Measurements from ENCODE around the gene PSME3IP1. TPM values are rescaled to one million over a fixed set of nuclear protein-coding genes. Genes with fewer than 3 reads are reported as not detected.

PSME3IP1 gene
- total RNA-seq (2022) = 141 and 143 TPM in 2 replicates
- percentile 92 among the genes with signal in this experiment for Bru-seq, nascent RNA
- percentile 95 among the genes with signal in this experiment for BruChase-seq, experiment 1, labeled RNA remaining after a 2-hour chase
- BruChase-seq, experiment 2, labeled RNA remaining after a 6-hour chase = percentile 95 among the genes with signal in this experiment
- long read RNA-seq, transcript FAM192A-218 (7 exons, 1,086 nt) = minor isoform, 6 of 136 reads
- long read RNA-seq, transcript FAM192A-201 (7 exons, 2,848 nt) = major isoform, 56 of 136 reads
- long read RNA-seq, partial matches to known transcripts = 11 of 136 reads
- long read RNA-seq, other reads (novel, unspliced or antisense) = 63 of 136 reads

GRCh38 chr16:57185945-57186871 lies at the start of gene PSME3IP1, which contains the start of gene RSPRY1:
Gene PSME3IP1 (minus strand): TSS chr16:57186039. CDS start chr16:57173854, 12,185 bp downstream.
Gene RSPRY1 (plus strand): TSS chr16:57186329. CDS start chr16:57204659, 18,330 bp downstream.
- Histone ChIP-seq H3K4me3 (ENCODE audit: low read depth, low read length) (peak within 1 kb of the TSS; percentile 92), H3K27me3 (replicated peaks; ENCODE audit: control insufficient read depth, insufficient read depth, low read length) (no peaks in the 10 kb centered on the region), H3K4me1 (peaks cover 14% of the 10 kb centered on the region; the same call in 1 of the 2 replicates), H3K9me3 (no peaks in the 10 kb centered on the region), H3K36me3 (ENCODE audit: control insufficient read depth, insufficient read depth, low read length) (no peaks in the 10 kb centered on the region)
- ChIA-PET CTCF (interaction anchor here (0.7 to 1.5 kb wide), 9 partner anchors 34 to 230 kb away, joined by 3 to 15 read pairs (median 3); partner anchors contain the start of gene CPNE2), POLR2A (interaction anchor here (0.6 to 1.6 kb wide), 9 partner anchors 8 to 1240 kb away, joined by 3 to 9 read pairs (median 6); partner anchors contain the start of genes ARL2BP, CIAPIN1, COQ9 and CPNE2)
- Mint-ChIP-seq H3K27ac (ENCODE audit: unreplicated experiment) (peak within 1 kb of the TSS; percentile 97), H3K4me3 (ENCODE audit: unreplicated experiment) (peak within 1 kb of the TSS; percentile 99), H3K4me1 (ENCODE audit: low read depth, unreplicated experiment) (peaks cover 31% of the 10 kb centered on the region), H3K9me3 (ENCODE audit: unreplicated experiment) (no peaks in the 10 kb centered on the region), H3K36me3 (ENCODE audit: insufficient read depth, unreplicated experiment) (peaks cover 33% of the 10 kb centered on the region), H3K27me3 (ENCODE audit: insufficient read depth, unreplicated experiment) (no peaks in the 10 kb centered on the region)
- DNase-seq = peak; percentile 100
- BruUV-seq (replicated peaks) = no TSS peak
- no peak for TF ChIP-seq CTCF (IDR thresholded peaks at IDR 0.05; ENCODE audit: insufficient read depth in 1 of 2, low read depth in 1 of 2, low read length in 1 of 2, severe bottlenecking in 1 of 2, unreplicated experiment in 1 of 2)
- intact Hi-C loops (cut with micrococcal nuclease; ENCODE audit: unreplicated experiment) = loop anchor here (1.0 to 2.0 kb wide), 2 partner anchors 59 to 114 kb away; partner anchors contain the start of gene ARL2BP

DNA sequence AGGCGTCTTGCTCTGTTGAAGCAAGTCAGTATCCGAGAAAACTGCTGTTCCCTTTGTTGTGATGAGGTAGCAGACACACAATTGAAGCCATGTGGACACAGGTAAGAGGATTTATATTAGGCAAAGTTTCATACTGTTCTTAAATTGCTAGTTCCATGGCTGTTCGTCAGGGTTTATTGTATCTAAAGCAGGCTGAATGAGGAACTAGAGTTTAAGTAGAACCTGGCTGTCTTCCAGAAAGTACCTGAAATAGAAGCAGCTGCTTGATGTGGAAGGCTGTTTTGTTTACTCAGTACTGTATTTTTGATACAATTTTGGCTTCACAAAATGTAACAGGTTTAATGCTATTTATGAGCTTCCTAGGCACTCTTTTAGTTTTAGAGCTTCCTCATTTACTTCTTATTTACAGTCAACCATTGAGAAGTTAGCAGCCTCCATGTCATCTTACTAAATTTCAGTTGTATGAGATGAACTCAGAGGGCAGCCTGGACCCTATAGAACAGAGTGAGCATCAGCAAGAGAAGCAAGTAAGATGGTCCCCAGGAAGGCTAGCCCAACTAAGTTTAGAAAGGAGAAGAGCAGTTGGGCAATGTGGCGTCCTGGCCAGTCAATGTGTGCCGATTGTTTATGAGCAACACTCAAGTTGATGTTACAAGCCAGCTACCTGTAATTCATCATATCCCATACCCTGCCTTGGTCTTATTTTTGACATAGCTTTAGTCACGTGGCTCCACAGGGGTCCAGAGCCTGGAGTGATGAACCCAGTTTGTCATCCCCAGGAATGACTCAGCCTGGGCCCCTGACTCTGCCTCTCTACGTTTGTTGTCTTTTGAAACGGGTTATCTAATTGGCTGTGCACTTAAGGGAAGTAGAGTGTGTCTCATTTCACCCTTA lies 49.5 kb upstream of the PSME3IP1 start:
- no peak overlapping the region for H3K27ac Mint-ChIP-seq (ENCODE audit: unreplicated experiment)
- H3K9me3 Mint-ChIP-seq (ENCODE audit: unreplicated experiment) = no peaks in the 10 kb centered on the region
- H3K4me3 Mint-ChIP-seq (ENCODE audit: unreplicated experiment) = no peak overlapping the region
- CTCF ChIA-PET = no interaction called here
- H3K36me3 ChIP-seq (ENCODE audit: control insufficient read depth, insufficient read depth, low read length) = peaks cover 4% of the 10 kb centered on the region
- DNase-seq = no peak
- H3K4me1 Mint-ChIP-seq (ENCODE audit: low read depth, unreplicated experiment) = no peaks in the 10 kb centered on the region
- POLR2A ChIA-PET = interaction anchor here (1.0 kb wide), 1 partner anchor 10 kb away, joined by 3 read pairs; the partner anchor contains the start of gene ARL2BP
- peaks cover 80% of the 10 kb centered on the region for H3K36me3 Mint-ChIP-seq (ENCODE audit: insufficient read depth, unreplicated experiment)
- BruUV-seq (replicated peaks) = no TSS peak
- no peaks in the 10 kb centered on the region for H3K27me3 ChIP-seq (replicated peaks; ENCODE audit: control insufficient read depth, insufficient read depth, low read length)
- no peak overlapping the region for H3K4me3 ChIP-seq (ENCODE audit: low read depth, low read length)
- intact Hi-C loops (cut with micrococcal nuclease; ENCODE audit: unreplicated experiment) = no loop called here
- no peaks in the 10 kb centered on the region for H3K9me3 ChIP-seq
- H3K4me1 ChIP-seq = no peaks in the 10 kb centered on the region
- no peak for TF ChIP-seq CTCF (IDR thresholded peaks at IDR 0.05; ENCODE audit: insufficient read depth in 1 of 2, low read depth in 1 of 2, low read length in 1 of 2, severe bottlenecking in 1 of 2, unreplicated experiment in 1 of 2)
- no peaks in the 10 kb centered on the region for H3K27me3 Mint-ChIP-seq (ENCODE audit: insufficient read depth, unreplicated experiment)
